MG63 (cell line): ENCODE data around the gene CCDC175. TPM values are rescaled to one million over a fixed set of nuclear protein-coding genes. Genes with fewer than 3 reads are reported as not detected.
A peak's percentile ranks its signal among the peaks of the same experiment; 100 is the strongest.

ENCODE experiments used
- DNase-seq: peaks from one replicate; pipeline ENCODE4 v3.0.0-alpha.2; 2020
- H3K27me3 ChIP-seq: fragments of 250-450 bp; sonication (Bioruptor Pico); 2 replicates; pipeline ENCODE4 v1.5.1; 2020; ENCODE audit warnings: mild to moderate bottlenecking, moderate library complexity
- H3K36me3 ChIP-seq: fragments of 250-450 bp; sonication (Bioruptor Pico); 2 replicates; pipeline ENCODE4 v1.5.1; 2020; ENCODE audit warnings: mild to moderate bottlenecking, moderate library complexity
- H3K4me3 ChIP-seq: fragments of 250-450 bp; sonication (Bioruptor Pico); 2 replicates; pipeline ENCODE4 v1.5.1; 2020; ENCODE audit warnings: mild to moderate bottlenecking, moderate library complexity
- H3K9me3 ChIP-seq: fragments of 250-450 bp; sonication (Bioruptor Pico); 2 replicates; pipeline ENCODE4 v1.5.1; 2020; ENCODE audit warnings: mild to moderate bottlenecking, moderate library complexity
- total RNA-seq: library from RNA; depleted of rRNA; stranded (reverse); fragments of >200 nt; shearing (Covaris generic); gene quantifications from 2 replicates; pipeline ENCODE4 v1.2.3, GENCODE V29; 2014; ENCODE audit warnings: low replicate concordance

The CCDC175 gene
- total RNA-seq, 1 experiment from 2014 or later = not detected

GRCh38 chr14:59507063-59507751 is 69.4 kb downstream of the CCDC175 start:
- DNase-seq = peak; percentile 17
- H3K9me3 ChIP-seq = no peaks in the 10 kb centered on the region
- H3K27me3 ChIP-seq = no peaks in the 10 kb centered on the region
- H3K4me3 ChIP-seq = no peak overlapping the region
- H3K36me3 ChIP-seq = no peaks in the 10 kb centered on the region; the same call in 1 of the 2 replicates

GRCh38 chr14:59503256-59503655 is 73.4 kb downstream of the CCDC175 start:
- Histone ChIP-seq H3K27me3 (no peaks in the 10 kb centered on the region), H3K4me3 (no peak overlapping the region), H3K9me3 (no peaks in the 10 kb centered on the region), H3K36me3 (peaks cover 5% of the 10 kb centered on the region)
- DNase-seq = no peak

- no peaks in the 10 kb centered on the region for H3K27me3 ChIP-seq
- H3K36me3 ChIP-seq = peaks cover 9% of the 10 kb centered on the region
- no peaks in the 10 kb centered on the region for H3K9me3 ChIP-seq
- no peak for DNase-seq
- H3K4me3 ChIP-seq = no peak overlapping the region
Observed at GRCh38 chr14:59500732-59501131, 75.9 kb downstream of the CCDC175 start.

GRCh38 chr14:59492384-59492783 is 84.2 kb downstream of the CCDC175 start:
- no peaks in the 10 kb centered on the region for H3K9me3 ChIP-seq
- H3K4me3 ChIP-seq = no peak overlapping the region
- no peak for DNase-seq
- H3K27me3 ChIP-seq = no peaks in the 10 kb centered on the region
- peaks cover 27% of the 10 kb centered on the region for H3K36me3 ChIP-seq

GRCh38 chr14:59490756-59491155 is 85.9 kb downstream of the CCDC175 start:
- Histone ChIP-seq H3K27me3 (no peaks in the 10 kb centered on the region), H3K9me3 (no peaks in the 10 kb centered on the region), H3K36me3 (peaks cover 35% of the 10 kb centered on the region), H3K4me3 (no peak overlapping the region)
- DNase-seq = no peak

GRCh38 chr14:59484639-59485175 is 91.9 kb downstream of the CCDC175 start:
- Histone ChIP-seq H3K9me3 (no peaks in the 10 kb centered on the region), H3K4me3 (peak overlapping the region; percentile 94), H3K36me3 (peaks cover 32% of the 10 kb centered on the region), H3K27me3 (no peaks in the 10 kb centered on the region)
- no peak for DNase-seq

- Histone ChIP-seq H3K4me3 (peak within 1 kb of the TSS; percentile 94), H3K27me3 (no peaks in the 10 kb centered on the region), H3K36me3 (peaks cover 35% of the 10 kb centered on the region), H3K9me3 (no peaks in the 10 kb centered on the region)
- DNase-seq = peak; percentile 93
Observed at GRCh38 chr14:59483819-59484638, 92.6 kb downstream of the CCDC175 start, which contains the start of the genes JKAMP and L3HYPDH. Gene JKAMP (plus strand): TSS chr14:59484517. CDS start chr14:59484590, 73 bp downstream. Gene L3HYPDH (minus strand): TSS chr14:59484408. CDS start chr14:59484316, 92 bp downstream.

GRCh38 chr14:59483363-59483762 is 93.2 kb downstream of the CCDC175 start:
- peak; percentile 24 for DNase-seq
- no peaks in the 10 kb centered on the region for H3K27me3 ChIP-seq
- H3K9me3 ChIP-seq = no peaks in the 10 kb centered on the region
- peak overlapping the region; percentile 94 for H3K4me3 ChIP-seq
- peaks cover 35% of the 10 kb centered on the region for H3K36me3 ChIP-seq

GRCh38 chr14:59482541-59483331 is 93.9 kb downstream of the CCDC175 start:
- DNase-seq = peak; percentile 80
- peaks cover 32% of the 10 kb centered on the region for H3K36me3 ChIP-seq

GRCh38 chr14:59481871-59482540 is 94.6 kb downstream of the CCDC175 start:
- Histone ChIP-seq H3K36me3 (peaks cover 31% of the 10 kb centered on the region), H3K9me3 (no peaks in the 10 kb centered on the region), H3K27me3 (no peaks in the 10 kb centered on the region), H3K4me3 (peak overlapping the region; percentile 94)
- peak; percentile 18 for DNase-seq

More at GRCh38 chr14:59482541-59483331, 93.9 kb downstream of the CCDC175 start:
- Histone ChIP-seq H3K9me3 (no peaks in the 10 kb centered on the region), H3K4me3 (peak overlapping the region; percentile 94), H3K27me3 (no peaks in the 10 kb centered on the region)

- Histone ChIP-seq H3K4me3 (no peak overlapping the region; the same call in 1 of the 2 replicates), H3K27me3 (no peaks in the 10 kb centered on the region), H3K9me3 (no peaks in the 10 kb centered on the region), H3K36me3 (peaks cover 27% of the 10 kb centered on the region)
- no peak for DNase-seq
Observed at GRCh38 chr14:59481407-59481806, 95.2 kb downstream of the CCDC175 start.

- H3K4me3 ChIP-seq = no peak overlapping the region
- H3K9me3 ChIP-seq = no peaks in the 10 kb centered on the region
- DNase-seq = no peak
- H3K27me3 ChIP-seq = no peaks in the 10 kb centered on the region
- H3K36me3 ChIP-seq = peaks cover 33% of the 10 kb centered on the region
Observed at GRCh38 chr14:59480166-59480565, 96.4 kb downstream of the CCDC175 start.

- Histone ChIP-seq H3K36me3 (peaks cover 41% of the 10 kb centered on the region), H3K27me3 (no peaks in the 10 kb centered on the region), H3K4me3 (no peak overlapping the region), H3K9me3 (no peaks in the 10 kb centered on the region)
- DNase-seq = no peak
Observed at GRCh38 chr14:59478540-59478939, 98.1 kb downstream of the CCDC175 start.

GRCh38 chr14:59475709-59476108 is 100.9 kb downstream of the CCDC175 start:
- no peaks in the 10 kb centered on the region for H3K9me3 ChIP-seq
- DNase-seq = no peak
- H3K36me3 ChIP-seq = peaks cover 44% of the 10 kb centered on the region

GRCh38 chr14:59474172-59474571 is 102.4 kb downstream of the CCDC175 start:
- peaks cover 41% of the 10 kb centered on the region for H3K36me3 ChIP-seq
- no peak overlapping the region for H3K4me3 ChIP-seq
- no peaks in the 10 kb centered on the region for H3K27me3 ChIP-seq
- H3K9me3 ChIP-seq = no peaks in the 10 kb centered on the region
- DNase-seq = no peak

More at GRCh38 chr14:59475709-59476108, 100.9 kb downstream of the CCDC175 start:
- Histone ChIP-seq H3K27me3 (no peaks in the 10 kb centered on the region), H3K4me3 (no peak overlapping the region)
